ENCODE data around the gene DIPK2A.

- TF ChIP-seq CTCF (IDR thresholded peaks at IDR 0.05) (no peak), POLR2A (IDR thresholded peaks at IDR 0.05) (no peak)
Measured at GRCh38 chr3:143988306-143988705, 16.7 kb downstream of the DIPK2A start.
